ENCODE results near the gene FGF18. TPM values are rescaled to one million over a fixed set of nuclear protein-coding genes. Genes with fewer than 3 reads are reported as not detected.

The FGF18 gene
- polyA plus RNA-seq, 2 donors = 0.06 to 0.18 TPM

DNA sequence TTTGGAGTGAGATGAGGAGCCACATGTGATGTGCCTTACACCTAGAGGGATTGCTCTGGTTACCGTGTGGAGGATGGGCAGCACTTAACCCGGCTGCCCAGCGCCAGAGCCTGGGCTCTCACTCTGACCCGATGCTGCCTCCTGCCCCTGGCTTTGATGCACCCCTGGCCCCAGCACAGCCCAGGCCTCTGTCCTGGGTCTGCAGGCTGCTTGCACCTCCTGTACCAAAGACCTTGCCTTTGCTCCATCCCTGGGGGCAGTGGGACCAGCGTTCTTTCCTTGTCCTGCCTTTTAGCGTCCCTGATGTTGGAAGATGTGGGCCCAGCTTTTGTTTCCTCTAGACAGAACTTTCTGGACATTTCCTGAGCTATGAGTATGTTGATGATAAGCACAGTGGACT lies 40.4 kb downstream of the FGF18 start:
- H3K9me3 ChIP-seq (ENCODE audit: control insufficient read depth in 2 of 2, insufficient read depth in 1 of 2, low read depth in 1 of 2, low read length in 1 of 2) = no peaks in the 10 kb centered on the region
- 85% methylated on average over 6 of the region's 6 CpGs for WGBS, 2 donors
- no peaks in the 10 kb centered on the region for H3K4me1 ChIP-seq (ENCODE audit: control insufficient read depth in 2 of 2, insufficient read depth in 2 of 2, low read length in 1 of 2)
- no peaks in the 10 kb centered on the region for H3K27me3 ChIP-seq (ENCODE audit: control insufficient read depth in 1 of 2, insufficient read depth in 2 of 2, low read length in 2 of 2)
- H3K36me3 ChIP-seq (ENCODE audit: control insufficient read depth in 2 of 2, insufficient read depth in 2 of 2, low read length in 1 of 2) = no peaks in the 10 kb centered on the region
- H3K4me3 ChIP-seq (ENCODE audit: low read depth in 1 of 2, low read length in 2 of 2) = no peak overlapping the region
- no peak overlapping the region for H3K27ac ChIP-seq (ENCODE audit: low read depth in 2 of 2, low read length in 1 of 2)

DNA sequence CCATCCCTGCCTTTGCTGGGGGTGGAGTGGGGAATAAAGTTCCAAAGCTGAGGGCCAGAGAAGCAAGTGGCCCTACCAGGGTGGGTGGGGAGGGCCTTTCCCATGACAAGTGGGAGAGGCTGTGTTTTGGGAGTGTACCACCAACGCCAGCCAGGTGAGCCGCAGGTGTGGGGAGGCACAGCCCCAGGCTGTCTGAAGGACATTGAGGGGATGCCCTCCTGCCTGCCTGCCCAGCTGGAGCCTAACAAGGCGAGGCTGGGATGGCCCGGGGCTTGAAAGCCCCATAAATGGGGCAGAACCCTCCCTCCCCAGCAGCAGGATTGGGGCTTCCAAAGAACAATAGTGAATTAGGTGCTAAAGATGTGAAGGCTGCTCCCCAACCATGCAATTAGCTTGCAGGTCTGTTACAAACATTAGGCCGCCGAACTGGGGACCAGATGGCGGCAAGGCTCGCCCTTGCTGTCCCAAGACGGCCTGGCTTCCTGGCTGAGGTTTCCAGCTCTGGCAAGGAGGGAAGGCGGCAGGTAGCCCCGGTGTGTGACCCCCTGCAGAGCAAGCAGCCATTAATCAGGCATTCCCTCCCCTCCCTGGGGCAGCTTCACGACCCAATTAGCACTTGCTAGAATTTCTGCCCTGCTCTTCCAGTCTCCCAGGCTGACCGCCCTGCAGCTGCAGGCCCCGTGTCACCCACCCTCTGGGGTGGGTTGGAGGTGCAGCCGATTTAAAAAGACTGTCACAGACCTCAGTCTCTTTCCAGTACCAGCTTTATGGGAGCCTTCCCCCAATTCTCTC lies 42.9 kb downstream of the FGF18 start:
- Histone ChIP-seq H3K4me3 (ENCODE audit: low read depth in 1 of 2, low read length in 2 of 2) (no peak overlapping the region), H3K36me3 (ENCODE audit: control insufficient read depth in 2 of 2, insufficient read depth in 2 of 2, low read length in 1 of 2) (no peaks in the 10 kb centered on the region), H3K27me3 (ENCODE audit: control insufficient read depth in 1 of 2, insufficient read depth in 2 of 2, low read length in 2 of 2) (no peaks in the 10 kb centered on the region), H3K4me1 (ENCODE audit: control insufficient read depth in 2 of 2, insufficient read depth in 2 of 2, low read length in 1 of 2) (no peaks in the 10 kb centered on the region), H3K9me3 (ENCODE audit: control insufficient read depth in 2 of 2, insufficient read depth in 1 of 2, low read depth in 1 of 2, low read length in 1 of 2) (no peaks in the 10 kb centered on the region), H3K27ac (ENCODE audit: low read depth in 2 of 2, low read length in 1 of 2) (no peak overlapping the region)
- WGBS, 2 donors = 67 to 70% methylated on average over 15 of the region's 15 CpGs

DNA sequence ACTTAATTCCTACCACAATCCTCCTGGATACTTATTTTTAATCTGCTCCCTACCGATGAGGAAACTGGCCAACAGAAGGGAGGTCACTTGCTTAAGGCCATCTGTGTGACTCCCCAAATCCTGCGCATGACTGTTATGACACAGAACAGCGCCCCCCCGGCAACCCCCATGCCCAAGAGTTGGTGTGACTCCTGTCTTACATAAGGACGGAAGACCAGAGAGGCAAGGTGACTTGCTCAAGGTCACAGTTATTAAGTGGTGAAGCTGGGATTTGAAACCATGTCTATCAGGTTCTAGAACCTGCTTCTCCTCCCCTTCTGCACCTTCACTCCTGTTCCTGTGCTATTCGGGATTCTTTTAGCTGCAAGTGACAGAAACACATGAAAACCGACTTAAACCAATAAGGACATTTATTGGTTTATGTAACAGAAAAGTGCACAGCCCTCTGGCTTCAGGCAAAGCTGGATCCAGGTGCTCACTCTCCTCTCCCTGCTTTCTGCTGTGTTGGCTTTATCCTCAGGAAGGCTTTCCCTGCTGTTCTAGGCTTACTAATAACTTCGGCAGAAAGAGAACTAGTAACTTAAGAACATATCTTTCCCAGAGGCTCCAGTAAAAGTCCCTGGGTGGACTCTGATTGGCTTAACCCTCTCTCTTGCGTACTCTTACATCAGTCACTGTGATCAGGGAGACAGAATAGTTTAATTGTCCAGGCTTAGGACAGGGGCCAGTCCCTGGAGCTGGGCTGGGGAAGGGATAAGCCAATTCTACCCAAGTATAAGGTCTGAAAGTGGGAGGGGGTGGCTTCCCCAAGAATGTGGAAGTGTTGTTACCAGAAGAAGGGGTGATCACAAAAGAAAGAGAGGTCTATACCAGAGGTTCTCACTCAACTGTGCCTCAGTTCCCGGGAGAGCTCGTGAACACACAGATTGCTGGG lies 43.7 kb downstream of the FGF18 start:
- Histone ChIP-seq H3K27me3 (ENCODE audit: control insufficient read depth in 1 of 2, insufficient read depth in 2 of 2, low read length in 2 of 2) (no peaks in the 10 kb centered on the region), H3K9me3 (ENCODE audit: control insufficient read depth in 2 of 2, insufficient read depth in 1 of 2, low read depth in 1 of 2, low read length in 1 of 2) (no peaks in the 10 kb centered on the region), H3K4me3 (ENCODE audit: low read depth in 1 of 2, low read length in 2 of 2) (no peak overlapping the region), H3K36me3 (ENCODE audit: control insufficient read depth in 2 of 2, insufficient read depth in 2 of 2, low read length in 1 of 2) (no peaks in the 10 kb centered on the region), H3K4me1 (ENCODE audit: control insufficient read depth in 2 of 2, insufficient read depth in 2 of 2, low read length in 1 of 2) (no peaks in the 10 kb centered on the region), H3K27ac (ENCODE audit: low read depth in 2 of 2, low read length in 1 of 2) (no peak overlapping the region)
- 82 to 87% methylated on average over 11 of the region's 11 CpGs for WGBS, 2 donors

DNA sequence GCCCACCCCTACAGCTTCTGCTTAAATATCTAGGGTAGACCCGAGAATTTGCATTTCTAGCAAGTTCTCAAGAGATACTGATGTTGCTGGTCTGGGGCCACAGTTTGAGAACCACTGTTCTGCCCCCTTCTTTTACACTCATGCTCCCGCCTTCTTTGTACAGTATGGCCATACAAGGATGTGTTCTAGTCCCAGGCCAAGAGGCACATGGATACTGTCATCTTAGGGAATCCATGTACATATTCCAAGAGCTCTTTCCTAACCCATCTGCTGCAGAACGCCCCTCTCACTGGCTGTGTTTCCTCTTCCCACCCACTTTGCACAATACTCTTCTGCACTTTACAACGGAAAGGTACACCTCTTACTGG lies 44.4 kb downstream of the FGF18 start:
- H3K27ac ChIP-seq (ENCODE audit: low read depth in 2 of 2, low read length in 1 of 2) = no peak overlapping the region
- H3K4me3 ChIP-seq (ENCODE audit: low read depth in 1 of 2, low read length in 2 of 2) = no peak overlapping the region
- no peaks in the 10 kb centered on the region for H3K36me3 ChIP-seq (ENCODE audit: control insufficient read depth in 2 of 2, insufficient read depth in 2 of 2, low read length in 1 of 2)
- no peaks in the 10 kb centered on the region for H3K4me1 ChIP-seq (ENCODE audit: control insufficient read depth in 2 of 2, insufficient read depth in 2 of 2, low read length in 1 of 2)
- no peaks in the 10 kb centered on the region for H3K9me3 ChIP-seq (ENCODE audit: control insufficient read depth in 2 of 2, insufficient read depth in 1 of 2, low read depth in 1 of 2, low read length in 1 of 2)
- H3K27me3 ChIP-seq (ENCODE audit: control insufficient read depth in 1 of 2, insufficient read depth in 2 of 2, low read length in 2 of 2) = no peaks in the 10 kb centered on the region
- 74 to 80% methylated on average over 4 of the region's 4 CpGs for WGBS, 2 donors

DNA sequence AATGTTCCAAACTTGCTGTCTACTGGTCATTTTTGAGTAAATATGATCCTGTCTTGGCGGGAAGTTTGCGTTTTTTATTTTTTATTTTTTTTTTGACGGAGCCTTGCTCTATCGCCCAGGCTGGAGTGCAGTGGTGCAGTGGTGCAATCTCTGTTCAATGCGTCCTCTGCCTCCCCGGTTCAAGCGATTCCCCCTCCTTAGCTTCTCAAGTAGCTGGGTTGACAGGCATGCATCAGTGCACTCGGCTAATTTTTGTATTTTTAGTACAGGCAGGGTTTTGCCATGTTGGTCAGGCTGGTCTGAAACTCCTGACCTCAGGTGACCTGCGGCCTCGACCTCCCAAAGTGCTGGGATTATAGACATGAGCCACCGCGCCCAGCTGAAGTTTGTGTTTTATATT lies 45.4 kb downstream of the FGF18 start:
- Histone ChIP-seq H3K27me3 (ENCODE audit: control insufficient read depth in 1 of 2, insufficient read depth in 2 of 2, low read length in 2 of 2) (no peaks in the 10 kb centered on the region), H3K4me3 (ENCODE audit: low read depth in 1 of 2, low read length in 2 of 2) (no peak overlapping the region), H3K9me3 (ENCODE audit: control insufficient read depth in 2 of 2, insufficient read depth in 1 of 2, low read depth in 1 of 2, low read length in 1 of 2) (no peaks in the 10 kb centered on the region), H3K27ac (ENCODE audit: low read depth in 2 of 2, low read length in 1 of 2) (no peak overlapping the region), H3K4me1 (ENCODE audit: control insufficient read depth in 2 of 2, insufficient read depth in 2 of 2, low read length in 1 of 2) (no peaks in the 10 kb centered on the region), H3K36me3 (ENCODE audit: control insufficient read depth in 2 of 2, insufficient read depth in 2 of 2, low read length in 1 of 2) (no peaks in the 10 kb centered on the region)
- WGBS, 2 donors = 87 to 90% methylated on average over 12 of the region's 12 CpGs

DNA sequence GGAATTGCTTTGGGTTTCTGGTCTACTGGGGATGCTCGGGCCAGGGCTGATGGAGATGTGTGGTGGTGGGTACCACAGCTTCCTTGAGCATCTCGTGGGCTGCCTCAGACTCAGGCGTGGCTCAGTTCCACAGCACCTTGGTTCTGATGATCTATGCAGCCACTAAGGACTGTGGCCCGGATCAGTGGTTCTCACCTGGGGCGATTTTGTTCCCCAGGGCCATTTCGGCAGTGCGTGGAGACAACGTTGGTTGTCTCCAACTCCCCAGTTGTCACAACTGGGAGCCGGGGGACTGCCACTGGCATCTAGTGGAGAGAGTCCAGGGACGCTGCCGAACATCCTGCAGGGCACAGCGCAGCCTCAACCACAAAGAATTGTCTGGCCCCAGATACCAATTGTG lies 47.7 kb downstream of the FGF18 start:
- Histone ChIP-seq H3K36me3 (ENCODE audit: control insufficient read depth in 2 of 2, insufficient read depth in 2 of 2, low read length in 1 of 2) (no peaks in the 10 kb centered on the region), H3K27ac (ENCODE audit: low read depth in 2 of 2, low read length in 1 of 2) (no peak overlapping the region), H3K9me3 (ENCODE audit: control insufficient read depth in 2 of 2, insufficient read depth in 1 of 2, low read depth in 1 of 2, low read length in 1 of 2) (no peaks in the 10 kb centered on the region), H3K27me3 (ENCODE audit: control insufficient read depth in 1 of 2, insufficient read depth in 2 of 2, low read length in 2 of 2) (no peaks in the 10 kb centered on the region), H3K4me3 (ENCODE audit: low read depth in 1 of 2, low read length in 2 of 2) (no peak overlapping the region), H3K4me1 (ENCODE audit: control insufficient read depth in 2 of 2, insufficient read depth in 2 of 2, low read length in 1 of 2) (no peaks in the 10 kb centered on the region)
- WGBS, 2 donors = 84% methylated on average over 12 of the region's 12 CpGs

DNA sequence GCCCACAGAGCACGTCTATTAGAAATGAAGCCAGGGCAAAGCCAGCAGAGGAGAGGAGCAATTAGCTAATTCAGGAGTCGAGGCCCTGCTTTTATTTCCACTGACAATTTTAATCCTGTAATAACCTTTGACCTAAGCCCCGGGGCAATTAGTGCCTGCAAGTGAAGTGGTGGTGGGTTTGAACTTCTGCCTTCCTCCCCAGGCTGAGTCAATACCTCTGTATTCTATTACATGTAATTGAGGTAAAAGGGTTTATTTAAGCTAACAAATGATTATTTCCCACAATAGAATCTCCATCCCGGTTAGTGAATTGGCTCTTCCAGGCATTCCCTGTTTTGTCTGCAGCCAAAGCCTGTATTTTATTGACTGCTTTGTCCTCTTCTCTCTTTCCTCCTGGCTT lies 49.9 kb downstream of the FGF18 start:
- Histone ChIP-seq H3K36me3 (ENCODE audit: control insufficient read depth in 2 of 2, insufficient read depth in 2 of 2, low read length in 1 of 2) (no peaks in the 10 kb centered on the region), H3K27ac (ENCODE audit: low read depth in 2 of 2, low read length in 1 of 2) (no peak overlapping the region), H3K4me1 (ENCODE audit: control insufficient read depth in 2 of 2, insufficient read depth in 2 of 2, low read length in 1 of 2) (no peaks in the 10 kb centered on the region), H3K9me3 (ENCODE audit: control insufficient read depth in 2 of 2, insufficient read depth in 1 of 2, low read depth in 1 of 2, low read length in 1 of 2) (no peaks in the 10 kb centered on the region), H3K4me3 (ENCODE audit: low read depth in 1 of 2, low read length in 2 of 2) (no peak overlapping the region), H3K27me3 (ENCODE audit: control insufficient read depth in 1 of 2, insufficient read depth in 2 of 2, low read length in 2 of 2) (no peaks in the 10 kb centered on the region)
- 44% methylated on average over 4 of the region's 4 CpGs for WGBS, 2 donors

DNA sequence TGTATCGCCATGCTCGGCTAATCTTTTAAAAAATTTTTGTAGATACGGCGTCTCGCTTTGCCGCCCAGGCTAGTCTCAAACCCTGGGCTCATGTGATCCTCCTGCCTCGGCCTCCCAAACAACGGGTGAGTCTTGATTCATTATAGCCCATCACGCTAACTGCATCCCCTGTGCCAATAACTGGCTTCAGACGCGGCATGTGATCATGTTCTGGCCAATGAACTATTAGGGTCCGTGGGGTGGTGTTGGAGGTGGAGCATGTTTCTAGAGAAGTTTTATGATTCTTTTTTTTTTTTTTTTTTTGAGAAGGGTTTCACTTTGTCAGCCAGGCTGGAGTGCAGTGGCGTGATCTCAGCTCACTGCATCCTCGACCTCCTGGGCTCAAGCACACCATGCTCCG lies 51.0 kb downstream of the FGF18 start:
- WGBS, 2 donors = 94 to 96% methylated on average over 15 of the region's 15 CpGs
- no peaks in the 10 kb centered on the region for H3K4me1 ChIP-seq (ENCODE audit: control insufficient read depth in 2 of 2, insufficient read depth in 2 of 2, low read length in 1 of 2)
- no peak overlapping the region for H3K4me3 ChIP-seq (ENCODE audit: low read depth in 1 of 2, low read length in 2 of 2)
- no peaks in the 10 kb centered on the region for H3K9me3 ChIP-seq (ENCODE audit: control insufficient read depth in 2 of 2, insufficient read depth in 1 of 2, low read depth in 1 of 2, low read length in 1 of 2)
- no peak overlapping the region for H3K27ac ChIP-seq (ENCODE audit: low read depth in 2 of 2, low read length in 1 of 2)
- H3K27me3 ChIP-seq (ENCODE audit: control insufficient read depth in 1 of 2, insufficient read depth in 2 of 2, low read length in 2 of 2) = no peaks in the 10 kb centered on the region
- no peaks in the 10 kb centered on the region for H3K36me3 ChIP-seq (ENCODE audit: control insufficient read depth in 2 of 2, insufficient read depth in 2 of 2, low read length in 1 of 2)

DNA sequence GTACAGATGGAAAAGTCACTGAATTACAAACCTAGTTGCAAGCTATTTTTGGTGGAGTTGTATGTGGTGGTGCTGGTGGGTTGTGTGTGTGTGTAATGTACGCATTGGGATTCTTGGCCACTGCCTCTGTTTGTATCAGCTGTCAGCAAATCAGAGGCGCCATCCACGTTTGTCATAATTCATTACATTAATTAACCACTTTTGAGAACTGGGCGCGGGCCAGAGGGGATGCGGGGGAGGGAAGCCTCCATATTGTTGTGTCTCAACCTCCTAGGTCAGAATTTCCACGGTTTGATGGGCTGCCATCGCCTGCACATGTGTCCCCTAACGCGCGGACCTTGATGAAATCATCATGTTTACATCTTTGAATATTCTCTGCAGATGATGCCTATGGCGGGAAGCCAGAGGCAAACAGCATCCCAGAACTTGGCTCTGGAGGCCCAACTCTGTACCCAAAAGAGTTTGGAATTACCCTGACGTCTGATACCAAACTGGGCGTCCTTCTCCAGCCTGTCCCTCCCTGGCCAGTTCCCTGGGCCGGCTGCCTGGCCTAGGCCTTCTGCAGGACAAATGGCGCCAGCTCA lies 54.9 kb downstream of the FGF18 start:
- WGBS, 2 donors = 81 to 87% methylated on average over 16 of the region's 16 CpGs
- no peaks in the 10 kb centered on the region for H3K9me3 ChIP-seq (ENCODE audit: control insufficient read depth in 2 of 2, insufficient read depth in 1 of 2, low read depth in 1 of 2, low read length in 1 of 2)
- no peak overlapping the region for H3K4me3 ChIP-seq (ENCODE audit: low read depth in 1 of 2, low read length in 2 of 2)
- H3K36me3 ChIP-seq (ENCODE audit: control insufficient read depth in 2 of 2, insufficient read depth in 2 of 2, low read length in 1 of 2) = no peaks in the 10 kb centered on the region
- peak overlapping the region in 1 of 2 donors; percentile 1 for H3K27ac ChIP-seq (ENCODE audit: low read depth in 2 of 2, low read length in 1 of 2)
- no peaks in the 10 kb centered on the region for H3K27me3 ChIP-seq (ENCODE audit: control insufficient read depth in 1 of 2, insufficient read depth in 2 of 2, low read length in 2 of 2)
- H3K4me1 ChIP-seq (ENCODE audit: control insufficient read depth in 2 of 2, insufficient read depth in 2 of 2, low read length in 1 of 2) = no peaks in the 10 kb centered on the region

Measured in esophagus (tissue), 2 donors.